Mesothelial cell of epicardium (in vitro differentiated cells): ENCODE measurements around the gene PML. TPM values are rescaled to one million over a fixed set of nuclear protein-coding genes. Genes with fewer than 3 reads are reported as not detected.

ENCODE experiments used
- DNase-seq, 2 experiments: peaks; one replicate each; pipeline ENCODE4 v3.0.0; 2021; ENCODE audit warnings: low spot score in 2 of 2; ENCODE audit not compliant: unreplicated experiment in 2 of 2
- H3K27ac Mint-ChIP-seq: 2 replicates; pipeline ENCODE4 v1.8.0; 2021; ENCODE audit warnings: mixed read lengths
- H3K27me3 Mint-ChIP-seq: 2 replicates; pipeline ENCODE4 v1.8.0; 2021; ENCODE audit warnings: low read depth, mixed read lengths
- H3K36me3 Mint-ChIP-seq: 2 replicates; pipeline ENCODE4 v1.8.0; 2021; ENCODE audit warnings: mixed read lengths
- H3K4me1 Mint-ChIP-seq: 2 replicates; pipeline ENCODE4 v1.8.0; 2021; ENCODE audit warnings: mixed read lengths
- H3K4me3 Mint-ChIP-seq: 2 replicates; pipeline ENCODE4 v1.8.0; 2021; ENCODE audit warnings: mild to moderate bottlenecking, moderate library complexity, mixed read lengths
- H3K9me3 Mint-ChIP-seq: 2 replicates; pipeline ENCODE4 v1.8.0; 2021; ENCODE audit warnings: mixed read lengths
- total RNA-seq: library from RNA; stranded (reverse); gene quantifications from 3 replicates; pipeline ENCODE4 v1.2.1, GENCODE V29; 2021
- TF ChIP-seq, protein P1 (sequence below): fragments of 200-600 bp; sonication (generic); IDR thresholded peaks from one replicate; pipeline ENCODE4 v1.5.0; 2021; ENCODE audit warnings: antibody characterized with exemption; ENCODE audit not compliant: unreplicated experiment

The PML gene
- total RNA-seq, 1 donor from 2014 or later, result 43.6 TPM

DNA sequence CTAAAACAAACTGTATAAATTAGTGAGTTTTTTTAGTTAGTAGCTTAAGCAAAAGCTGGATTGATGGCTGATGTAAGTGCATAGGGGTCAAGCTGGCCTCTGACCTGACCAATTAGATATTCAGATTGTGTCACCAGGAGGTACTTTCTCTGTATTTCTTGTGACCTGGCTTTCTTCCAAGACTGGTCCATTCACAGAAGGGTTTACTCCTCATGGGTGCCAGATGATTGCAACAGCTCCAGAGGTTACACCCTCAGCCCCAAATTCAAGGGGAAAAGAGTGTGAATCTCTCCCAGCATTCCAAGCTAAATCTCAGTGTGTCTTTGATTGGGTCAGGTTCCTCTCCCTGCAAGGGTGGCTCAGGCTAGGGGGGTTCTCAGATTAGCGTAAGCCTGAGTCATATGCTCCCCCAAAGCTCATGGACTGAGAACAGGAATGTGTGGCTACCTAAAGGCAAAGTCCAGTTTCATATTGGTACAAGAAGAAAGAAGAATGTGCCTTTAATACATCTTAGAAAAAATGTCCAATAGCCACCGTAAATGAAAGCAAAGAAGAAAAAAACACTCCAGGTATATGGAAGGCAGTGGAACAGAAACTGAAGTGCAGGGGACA is 16.5 kb downstream of the PML start:
- no peaks in the 10 kb centered on the region for H3K27me3 Mint-ChIP-seq
- no peak overlapping the region for H3K4me3 Mint-ChIP-seq

GRCh38 chr15:74011610-74012009 is 17.1 kb downstream of the PML start:
- Mint-ChIP-seq H3K27ac (peak overlapping the region; percentile 35), H3K4me1 (peaks cover 14% of the 10 kb centered on the region), H3K4me3 (no peak overlapping the region), H3K9me3 (no peaks in the 10 kb centered on the region), H3K36me3 (peaks cover 27% of the 10 kb centered on the region), H3K27me3 (no peaks in the 10 kb centered on the region)
- TF ChIP-seq, protein P1, sequence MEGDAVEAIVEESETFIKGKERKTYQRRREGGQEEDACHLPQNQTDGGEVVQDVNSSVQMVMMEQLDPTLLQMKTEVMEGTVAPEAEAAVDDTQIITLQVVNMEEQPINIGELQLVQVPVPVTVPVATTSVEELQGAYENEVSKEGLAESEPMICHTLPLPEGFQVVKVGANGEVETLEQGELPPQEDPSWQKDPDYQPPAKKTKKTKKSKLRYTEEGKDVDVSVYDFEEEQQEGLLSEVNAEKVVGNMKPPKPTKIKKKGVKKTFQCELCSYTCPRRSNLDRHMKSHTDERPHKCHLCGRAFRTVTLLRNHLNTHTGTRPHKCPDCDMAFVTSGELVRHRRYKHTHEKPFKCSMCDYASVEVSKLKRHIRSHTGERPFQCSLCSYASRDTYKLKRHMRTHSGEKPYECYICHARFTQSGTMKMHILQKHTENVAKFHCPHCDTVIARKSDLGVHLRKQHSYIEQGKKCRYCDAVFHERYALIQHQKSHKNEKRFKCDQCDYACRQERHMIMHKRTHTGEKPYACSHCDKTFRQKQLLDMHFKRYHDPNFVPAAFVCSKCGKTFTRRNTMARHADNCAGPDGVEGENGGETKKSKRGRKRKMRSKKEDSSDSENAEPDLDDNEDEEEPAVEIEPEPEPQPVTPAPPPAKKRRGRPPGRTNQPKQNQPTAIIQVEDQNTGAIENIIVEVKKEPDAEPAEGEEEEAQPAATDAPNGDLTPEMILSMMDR, result no peak
- DNase-seq, result no peak

More for the DNA sequence above, 16.5 kb downstream of the PML start:
- Mint-ChIP-seq H3K4me1 (peaks cover 15% of the 10 kb centered on the region), H3K27ac (peak overlapping the region; percentile 35), H3K36me3 (peaks cover 28% of the 10 kb centered on the region), H3K9me3 (no peaks in the 10 kb centered on the region)
- TF ChIP-seq, protein P1, result no peak
- DNase-seq, result no peak

DNA sequence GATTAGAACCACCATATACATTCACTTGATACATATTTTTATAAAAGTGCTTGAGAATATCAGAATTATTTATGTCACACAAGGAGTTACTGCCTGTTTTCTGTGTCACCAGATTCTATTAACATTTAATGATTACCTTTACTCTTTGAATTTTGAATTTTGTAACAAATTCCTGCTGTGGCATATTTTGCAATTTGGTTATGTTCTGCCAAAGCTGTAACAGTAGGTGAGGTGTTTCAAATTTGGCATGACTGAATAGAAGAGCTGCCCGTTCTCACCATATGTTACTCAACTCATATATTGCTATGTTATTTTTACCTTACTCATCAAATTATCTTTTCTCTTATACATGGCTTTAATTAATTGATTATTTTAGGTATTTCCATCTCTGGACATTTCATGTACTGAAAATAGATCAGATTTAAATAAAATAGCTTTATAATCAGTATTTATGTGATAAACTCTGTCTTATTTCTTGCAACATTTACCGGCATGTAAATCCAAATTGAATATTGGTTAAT is 18.9 kb downstream of the PML start:
- no peak for DNase-seq
- no peaks in the 10 kb centered on the region for H3K9me3 Mint-ChIP-seq
- no peak overlapping the region for H3K27ac Mint-ChIP-seq
- TF ChIP-seq, protein P1, result no peak
- peaks cover 8% of the 10 kb centered on the region for H3K4me1 Mint-ChIP-seq
- H3K27me3 Mint-ChIP-seq, result no peaks in the 10 kb centered on the region
- peaks cover 20% of the 10 kb centered on the region for H3K36me3 Mint-ChIP-seq
- H3K4me3 Mint-ChIP-seq, result no peak overlapping the region

GRCh38 chr15:74019734-74020133 is 25.2 kb downstream of the PML start:
- H3K4me1 Mint-ChIP-seq, result no peaks in the 10 kb centered on the region
- no peak overlapping the region for H3K27ac Mint-ChIP-seq
- TF ChIP-seq, protein P1, result no peak
- no peaks in the 10 kb centered on the region for H3K27me3 Mint-ChIP-seq
- DNase-seq, result no peak
- peaks cover 24% of the 10 kb centered on the region for H3K36me3 Mint-ChIP-seq
- no peak overlapping the region for H3K4me3 Mint-ChIP-seq
- H3K9me3 Mint-ChIP-seq, result no peaks in the 10 kb centered on the region

GRCh38 chr15:74022706-74023470 is 28.4 kb downstream of the PML start:
- peaks cover 22% of the 10 kb centered on the region for H3K36me3 Mint-ChIP-seq
- no peak for DNase-seq
- no peaks in the 10 kb centered on the region for H3K9me3 Mint-ChIP-seq
- no peak overlapping the region for H3K4me3 Mint-ChIP-seq
- H3K4me1 Mint-ChIP-seq, result no peaks in the 10 kb centered on the region
- H3K27ac Mint-ChIP-seq, result no peak overlapping the region
- H3K27me3 Mint-ChIP-seq, result no peaks in the 10 kb centered on the region
- TF ChIP-seq, protein P1, result no peak
